GM12878 (cell line): ENCODE measurements around the gene RAP1A. TPM values are rescaled to one million over a fixed set of nuclear protein-coding genes. Genes with fewer than 3 reads are reported as not detected.

Experiments
- ATAC-seq: fragments of 200-7000 bp; cut with Tn5 transposase; 3 replicates; pipeline ENCODE4 v1.9.1; 2020; ENCODE audit warnings: mild to moderate bottlenecking, moderate library complexity
- BruUV-seq: library from RNA; stranded (reverse); fragments of 400-500 nt; replicated peaks from 2 replicates; lab custom pipeline; 2021; lab: Mats Ljungman, UMichigan
- CTCF ChIA-PET: fragments of 300-600 bp; sonication (Branson Sonifier 250); formaldehyde crosslinking; extraction: SDS; loops from one replicate; lab custom pipeline; 2021; ENCODE audit warnings: inconsistent platforms; lab: Yijun Ruan, JAX
- POLR2A ChIA-PET: fragments of 350-600 bp; formaldehyde crosslinking; extraction: SDS; loops from one replicate; lab custom pipeline; 2021; ENCODE audit warnings: inconsistent platforms; lab: Charles Lee
- RAD21 ChIA-PET: fragments of 300-600 bp; sonication (Branson Sonifier 250); formaldehyde crosslinking; loops from one replicate; lab custom pipeline; 2023; ENCODE audit warnings: antibody characterized with exemption; ENCODE audit not compliant: unreplicated experiment; lab: Charles Lee
- SMC1A ChIA-PET: fragments of 300-600 bp; sonication (Branson Sonifier 250); formaldehyde crosslinking; loops from one replicate; lab custom pipeline; 2023; ENCODE audit not compliant: unreplicated experiment, uncharacterized antibody; lab: Charles Lee
- DNase-seq: peaks from one replicate; pipeline ENCODE4 v3.0.0-alpha.2; 2011; ENCODE audit warnings: low read depth, low spot score
- FAIRE-seq: peaks from 3 replicates; lab custom pipeline; 2011; peaks lifted over from hg19 to GRCh38; lab: Jason Lieb, UNC
- H2AFZ ChIP-seq: 2 replicates; pipeline ENCODE4 v1.6.0; 2011; ENCODE audit warnings: low read depth, low read length, control low read depth; ENCODE audit not compliant: control insufficient read depth
- H3K27ac ChIP-seq: 2 replicates; pipeline ENCODE4 v1.5.1; 2011; ENCODE audit warnings: control low read depth; ENCODE audit not compliant: control insufficient read depth, insufficient read depth
- H3K27me3 ChIP-seq, 2 experiments: replicated peaks in 1 of 2; 2 replicates each; pipeline versions ENCODE4 v1.6.0 to v1.6.1; 2011; ENCODE audit warnings: low read length in 1 of 2; ENCODE audit not compliant: control insufficient read depth in 2 of 2, insufficient read depth in 2 of 2
- H3K36me3 ChIP-seq, 2 experiments: 2 replicates each; pipeline ENCODE4 v1.5.1; 2011; ENCODE audit warnings: low read length in 1 of 2; ENCODE audit not compliant: control insufficient read depth in 2 of 2, insufficient read depth in 2 of 2
- H3K4me1 ChIP-seq: 2 replicates; pipeline ENCODE4 v1.6.1; 2011; ENCODE audit warnings: mild to moderate bottlenecking, low read length, moderate library complexity, mixed read lengths; ENCODE audit not compliant: control insufficient read depth, insufficient read depth
- H3K4me2 ChIP-seq: 2 replicates; pipeline ENCODE4 v1.6.0; 2011; ENCODE audit warnings: control low read depth; ENCODE audit not compliant: control insufficient read depth, insufficient read depth
- H3K4me3 ChIP-seq: fragments of 200-600 bp; sonication (generic); 2 replicates; pipeline ENCODE4 v1.5.1; 2016
- H3K79me2 ChIP-seq: 2 replicates; pipeline ENCODE4 v1.6.0; 2011; ENCODE audit warnings: low read length; ENCODE audit not compliant: control insufficient read depth, insufficient read depth
- H3K9ac ChIP-seq: 2 replicates; pipeline ENCODE4 v1.8.0; 2011; ENCODE audit warnings: low read length, control low read depth, mixed read lengths; ENCODE audit not compliant: control insufficient read depth, insufficient read depth
- H3K9me3 ChIP-seq: replicated peaks from 3 replicates; pipeline ENCODE4 v1.5.1; 2011; ENCODE audit warnings: mild to moderate bottlenecking, low read length; ENCODE audit not compliant: control insufficient read depth, insufficient read depth
- H4K20me1 ChIP-seq: 2 replicates; pipeline ENCODE4 v1.6.0; 2011; ENCODE audit not compliant: control insufficient read depth, insufficient read depth
- BCLAF1 ChIP-seq: fragments of 450-650 bp; IDR thresholded peaks from 2 replicates; pipeline ENCODE4 v1.6.1; 2017; ENCODE audit warnings: antibody characterized with exemption, mild to moderate bottlenecking, moderate library complexity
- BHLHE40 ChIP-seq, 2 experiments: fragments of 450-650 bp in 1 of 2; IDR thresholded peaks; 2 replicates each; pipeline ENCODE4 v1.6.1; 2011 to 2017; ENCODE audit warnings: low read depth in 2 of 2, borderline replicate concordance in 1 of 2, improper control_type of control experiment in 1 of 2, low read length in 1 of 2, mild to moderate bottlenecking in 1 of 2
- CBFB ChIP-seq: IDR thresholded peaks from 2 replicates; pipeline ENCODE4 v1.6.1; 2016; ENCODE audit warnings: antibody characterized with exemption, low read depth
- CBX5 ChIP-seq: sonication (generic); IDR thresholded peaks from 2 replicates; pipeline ENCODE4 v1.6.1; 2016; ENCODE audit warnings: low read depth, moderate library complexity, mild to moderate bottlenecking, inconsistent platforms
- CREB1 ChIP-seq: IDR thresholded peaks from 2 replicates; pipeline ENCODE4 v1.6.1; 2012; ENCODE audit warnings: low read depth, mild to moderate bottlenecking, inconsistent platforms
- DPF2 ChIP-seq: fragments of 450-650 bp; IDR thresholded peaks from 2 replicates; pipeline ENCODE4 v1.6.1; 2017; ENCODE audit warnings: mild to moderate bottlenecking
- E2F4 ChIP-seq: IDR thresholded peaks from 2 replicates; pipeline ENCODE4 v1.6.1; 2012; ENCODE audit warnings: low read depth, low read length, improper control_type of control experiment
- EP300 ChIP-seq, 2 experiments: fragments of 150-350 bp in 1 of 2; IDR thresholded peaks; 2 replicates each; pipeline ENCODE4 v1.6.1; 2011 to 2012; ENCODE audit warnings: low read depth in 2 of 2, low read length in 2 of 2, borderline replicate concordance in 1 of 2, improper control_type of control experiment in 1 of 2, inconsistent platforms in 1 of 2; ENCODE audit not compliant: control insufficient read depth in 1 of 2
- EZH2 ChIP-seq: IDR thresholded peaks from 2 replicates; pipeline ENCODE4 v1.6.1; 2012; ENCODE audit warnings: low read depth, mild to moderate bottlenecking, control low read depth, inconsistent platforms, low read length, borderline replicate concordance; ENCODE audit not compliant: control insufficient read depth
- FOS ChIP-seq: IDR thresholded peaks from 3 replicates; pipeline ENCODE4 v1.6.1; 2011; ENCODE audit warnings: borderline replicate concordance; ENCODE audit not compliant: insufficient read length; ENCODE audit errors: extremely low read depth
- IRF5 ChIP-seq: fragments of 450-650 bp; IDR thresholded peaks from 2 replicates; pipeline ENCODE4 v1.6.1; 2017; ENCODE audit warnings: borderline replicate concordance
- MYB ChIP-seq: fragments of 150-350 bp; IDR thresholded peaks from 2 replicates; pipeline ENCODE4 v1.6.1; 2014; ENCODE audit warnings: mild to moderate bottlenecking, low read depth, low read length, borderline replicate concordance
- POLR2A ChIP-seq: IDR thresholded peaks from 2 replicates; pipeline ENCODE4 v1.6.1; 2011; ENCODE audit warnings: low read depth, mild to moderate bottlenecking, low read length
- PRDM15 ChIP-seq: fragments of 450-650 bp; formaldehyde crosslinking; IDR thresholded peaks from 2 replicates; pipeline ENCODE4 v1.4.0; 2020; ENCODE audit warnings: mild to moderate bottlenecking, moderate library complexity
- SREBF2 ChIP-seq: IDR thresholded peaks from 2 replicates; pipeline ENCODE4 v1.6.1; 2012; ENCODE audit warnings: mild to moderate bottlenecking, low read length
- WGBS: methylation state at CpG from one replicate; pipeline ENCODE4 v1.1.6; 2016; ENCODE audit warnings: low lambda C conversion rate; ENCODE audit not compliant: insufficient replicate concordance, insufficient coverage; ENCODE audit errors: missing lambda C conversion rate; 5-methylcytosine and 5-hydroxymethylcytosine counted together
- in situ Hi-C: fragments of 300-500 bp; cut with MboI; formaldehyde crosslinking; loops from 9 replicates; pipeline ENCODE4 v1.14.3; 2018; ENCODE audit warnings: mixed read lengths
- intact Hi-C: fragments of 100-400 bp; cut with micrococcal nuclease; formaldehyde crosslinking; loops from one replicate; pipeline ENCODE4 v1.14.2; 2022; ENCODE audit not compliant: unreplicated experiment
- polyA plus RNA-seq, 11 experiments: library from polyadenylated mRNA; depleted of rRNA in 4 of 11; unstranded in 6 of 11; stranded (reverse) in 5 of 11; fragments of >200 nt; fragmentation: Nextera tagmentation in 4 of 11; fragmentation: Illumina TruSeq in 1 of 11; extraction: Ambion mirVana in 4 of 11; extraction: Trizol in 1 of 11; gene quantifications; 1 replicate in 1 of 11; 2 replicates in 10 of 11; pipeline versions ENCODE4 v1.2.1 to v1.2.3, GENCODE V29; 2011 to 2016; ENCODE audit warnings: inconsistent platforms in 2 of 11, missing spikeins in 2 of 11, low read depth in 1 of 11
- total RNA-seq, 4 experiments: library from RNA; depleted of rRNA in 3 of 4; stranded (reverse); fragments of >200 nt in 3 of 4; fragmentation: Illumina TruSeq in 1 of 4; extraction: Trizol in 1 of 4; gene quantifications; 2 replicates each; pipeline versions ENCODE4 v1.2.1 to v1.2.3, GENCODE V29; 2013 to 2021

Gene RAP1A
- total and polyA plus RNA-seq, 10 of the 15 experiments (the other 5 are each of a cell fraction or from before 2014, with no cell fraction given): 38.4 to 213 (median 86.0) TPM

- in situ Hi-C loops: no loop called here
- Histone ChIP-seq H3K79me2 (peaks cover 3% of the 10 kb centered on the region; the same call in 1 of the 2 replicates), H3K4me3 (no peak overlapping the region), H3K9ac (no peak overlapping the region), H3K4me1 (peaks cover 3% of the 10 kb centered on the region; the same call in 1 of the 2 replicates), H4K20me1 (no peaks in the 10 kb centered on the region), H2AFZ (no peak overlapping the region), H3K4me2 (no peak overlapping the region), H3K9me3 (no peaks in the 10 kb centered on the region), H3K27me3 (no peaks in the 10 kb centered on the region)
- no TSS peak for BruUV-seq
- WGBS: 98% methylated on average over 3 of the region's 3 CpGs
- POLR2A ChIA-PET: interaction anchor here (1.0 kb wide), 1 partner anchor 18 kb away, joined by 4 read pairs; no protein-coding TSS in a partner anchor
- CTCF ChIA-PET: interaction anchor here (11.3 kb wide), 1 partner anchor 8 kb away, joined by 101 read pairs; no protein-coding TSS in a partner anchor
- no peak for ATAC-seq
- RAD21 ChIA-PET: interaction anchor here (0.7 to 1.5 kb wide), 3 partner anchors 9 to 198 kb away, joined by 3 read pairs; no protein-coding TSS in a partner anchor
- SMC1A ChIA-PET: interaction anchor here (0.9 to 9.9 kb wide), 6 partner anchors 8 to 224 kb away, joined by 3 to 90 read pairs (median 4); no protein-coding TSS in a partner anchor
- no peak for TF ChIP-seq EZH2
- TF ChIP-seq CREB1: no peak
- TF ChIP-seq EP300 (IDR thresholded peaks at IDR 0.05; ENCODE audit: borderline replicate concordance in 1 of 2, control insufficient read depth in 1 of 2, low read depth in 2 of 2, low read length in 2 of 2): no peak
- no peak for TF ChIP-seq BCLAF1
- no peak for TF ChIP-seq PRDM15 (CRISPR knock-in tag)
- no peak for TF ChIP-seq BHLHE40 (IDR thresholded peaks at IDR 0.05; ENCODE audit: borderline replicate concordance in 1 of 2, low read depth in 2 of 2, low read length in 1 of 2)
- TF ChIP-seq CBX5: no peak
- no peak for TF ChIP-seq FOS
- TF ChIP-seq CBFB: no peak
- TF ChIP-seq POLR2A: no peak
- no peak for TF ChIP-seq DPF2
- TF ChIP-seq IRF5: no peak
- no peak for TF ChIP-seq E2F4
- no peak for TF ChIP-seq SREBF2
- no peak for TF ChIP-seq MYB
- TF ChIP-seq, all 136 proteins: peak for 0
- intact Hi-C loops: no loop called here
- peaks cover 5 to 42% of the 10 kb centered on the region in 2 experiments for H3K36me3 ChIP-seq
- FAIRE-seq (no peak), DNase-seq (no peak)
- no peak overlapping the region for H3K27ac ChIP-seq
These were observed 86.3 kb downstream of the RAP1A start for GRCh38 chr1:111705841-111706240.
